Upper lobe of left lung (tissue), 6 donors: ENCODE results near the gene CD99L2. TPM values are rescaled to one million over a fixed set of nuclear protein-coding genes. Genes with fewer than 3 reads are reported as not detected.

Experiments
- ATAC-seq, 2 donors: fragments of 200-7000 bp; cut with Tn5 transposase; one replicate each; pipeline ENCODE4 v1.9.1; 2022; ENCODE audit warnings: mild to moderate bottlenecking in 2 of 2, moderate library complexity in 2 of 2; ENCODE audit not compliant: low FRiP score in 2 of 2
- DNase-seq, 2 donors: peaks; one replicate each; pipeline ENCODE4 v3.0.0-alpha.2; 2019 to 2020
- H3K27ac ChIP-seq, 4 donors: fragments of 200-600 bp; sonication (generic); one replicate each; pipeline ENCODE4 v1.5.1; 2016 to 2019
- H3K27me3 ChIP-seq, 4 donors: fragments of 200-600 bp; sonication (generic); one replicate each; pipeline ENCODE4 v1.5.1; 2017 to 2019
- H3K36me3 ChIP-seq, 4 donors: fragments of 200-600 bp; sonication (generic); one replicate each; pipeline ENCODE4 v1.5.1; 2016 to 2019
- H3K4me1 ChIP-seq, 4 donors: fragments of 200-600 bp; sonication (generic); one replicate each; pipeline ENCODE4 v1.5.1; 2018 to 2019
- H3K4me3 ChIP-seq, 4 donors: fragments of 200-600 bp; sonication (generic); one replicate each; pipeline ENCODE4 v1.5.1; 2017 to 2019; ENCODE audit warnings: mild to moderate bottlenecking in 2 of 4, moderate library complexity in 1 of 4
- H3K9me3 ChIP-seq, 4 donors: fragments of 200-600 bp; sonication (generic); one replicate each; pipeline ENCODE4 v1.5.1; 2018 to 2019
- EP300 ChIP-seq, 4 donors: sonication (generic); formaldehyde crosslinking; IDR thresholded peaks; one replicate each; pipeline ENCODE4 v1.5.1; 2017; ENCODE audit warnings: antibody characterized with exemption in 4 of 4, control low read depth in 2 of 4
- POLR2A ChIP-seq, 4 donors: fragments of 450-650 bp; IDR thresholded peaks; one replicate each; pipeline ENCODE4 v1.5.1; 2016 to 2017; ENCODE audit warnings: antibody characterized with exemption in 4 of 4, mild to moderate bottlenecking in 2 of 4
- POLR2AphosphoS5 ChIP-seq, 2 donors: sonication (generic); formaldehyde crosslinking; IDR thresholded peaks; one replicate each; pipeline ENCODE4 v1.5.1; 2017; ENCODE audit warnings: antibody characterized with exemption in 2 of 2
- WGBS, 2 donors: methylation state at CpG; one replicate each; pipeline ENCODE4 v1.1.5; 2017 to 2018; 5-methylcytosine and 5-hydroxymethylcytosine counted together
- total RNA-seq, 6 donors: library from RNA; depleted of rRNA in 4 of 6; stranded (reverse); fragments of >200 nt in 4 of 6; gene quantifications; one replicate each; pipeline versions ENCODE4 v1.1.0 to v1.2.1, GENCODE V29; 2016 to 2021
- TF ChIP-seq, protein P1 (sequence below), 6 experiments: fragments of 450-650 bp in 4 of 6; fragments of 200-600 bp in 2 of 6; sonication (generic) in 2 of 6; IDR thresholded peaks; one replicate each; pipeline ENCODE4 v1.5.1; 2016 to 2019; ENCODE audit warnings: antibody characterized with exemption in 6 of 6
- donor health status: DM: no; HTN: no; CAD: no; lungs with moderate emphysema.
- donor health status: DM: no; HTN: yes; CAD: no; lungs with severe emphysema.

Gene CD99L2
- total RNA-seq, 6 donors from 2014 or later, result 16.8 to 41.6 (median 34.9) TPM

DNA sequence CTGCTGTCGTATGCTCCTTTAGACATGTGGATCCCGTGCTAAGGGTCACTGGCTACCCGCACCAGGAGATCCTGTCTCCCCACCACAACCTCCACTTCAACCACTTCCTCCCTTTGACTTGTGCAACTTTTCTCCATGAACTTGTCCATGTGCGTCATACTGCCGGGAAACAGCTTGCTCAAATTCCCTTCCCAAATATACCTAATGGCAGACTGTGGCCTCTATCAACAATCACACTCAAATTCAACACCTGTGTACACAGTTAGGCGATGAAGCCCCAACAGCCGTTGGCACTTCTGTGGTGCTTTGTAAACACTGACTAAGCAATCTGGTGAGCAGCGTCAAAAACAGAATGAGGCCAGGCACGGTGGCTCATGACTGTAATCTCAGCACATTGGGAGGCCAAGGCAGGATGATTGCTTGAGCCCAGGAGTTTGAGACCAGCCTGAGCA, 49.5 kb downstream of the CD99L2 start:
- DNase-seq (peak in 1 of 2 donors; percentile 75), ATAC-seq (peak; percentile 36 to 73)
- peaks cover 0 to 5% (median 0%) of the 10 kb centered on the region in 4 donors for H3K4me1 ChIP-seq
- no peaks in the 10 kb centered on the region for H3K27me3 ChIP-seq
- TF ChIP-seq, protein P1, sequence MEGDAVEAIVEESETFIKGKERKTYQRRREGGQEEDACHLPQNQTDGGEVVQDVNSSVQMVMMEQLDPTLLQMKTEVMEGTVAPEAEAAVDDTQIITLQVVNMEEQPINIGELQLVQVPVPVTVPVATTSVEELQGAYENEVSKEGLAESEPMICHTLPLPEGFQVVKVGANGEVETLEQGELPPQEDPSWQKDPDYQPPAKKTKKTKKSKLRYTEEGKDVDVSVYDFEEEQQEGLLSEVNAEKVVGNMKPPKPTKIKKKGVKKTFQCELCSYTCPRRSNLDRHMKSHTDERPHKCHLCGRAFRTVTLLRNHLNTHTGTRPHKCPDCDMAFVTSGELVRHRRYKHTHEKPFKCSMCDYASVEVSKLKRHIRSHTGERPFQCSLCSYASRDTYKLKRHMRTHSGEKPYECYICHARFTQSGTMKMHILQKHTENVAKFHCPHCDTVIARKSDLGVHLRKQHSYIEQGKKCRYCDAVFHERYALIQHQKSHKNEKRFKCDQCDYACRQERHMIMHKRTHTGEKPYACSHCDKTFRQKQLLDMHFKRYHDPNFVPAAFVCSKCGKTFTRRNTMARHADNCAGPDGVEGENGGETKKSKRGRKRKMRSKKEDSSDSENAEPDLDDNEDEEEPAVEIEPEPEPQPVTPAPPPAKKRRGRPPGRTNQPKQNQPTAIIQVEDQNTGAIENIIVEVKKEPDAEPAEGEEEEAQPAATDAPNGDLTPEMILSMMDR (IDR thresholded peaks at IDR 0.05), result no peak
- TF ChIP-seq EP300 (IDR thresholded peaks at IDR 0.05), result peak; percentile 25 to 93 (median 66)
- TF ChIP-seq POLR2A (IDR thresholded peaks at IDR 0.05), result no peak
- TF ChIP-seq POLR2AphosphoS5 (IDR thresholded peaks at IDR 0.05), result peak; percentile 60 to 80
- peak overlapping the region in 1 of 4 donors; percentile 43 for H3K27ac ChIP-seq
- H3K9me3 ChIP-seq, result no peaks in the 10 kb centered on the region
- 53 to 56% methylated on average over 9 of the region's 9 CpGs for WGBS, 2 donors
- H3K4me3 ChIP-seq, result no peak overlapping the region
- H3K36me3 ChIP-seq, result no peaks in the 10 kb centered on the region

DNA sequence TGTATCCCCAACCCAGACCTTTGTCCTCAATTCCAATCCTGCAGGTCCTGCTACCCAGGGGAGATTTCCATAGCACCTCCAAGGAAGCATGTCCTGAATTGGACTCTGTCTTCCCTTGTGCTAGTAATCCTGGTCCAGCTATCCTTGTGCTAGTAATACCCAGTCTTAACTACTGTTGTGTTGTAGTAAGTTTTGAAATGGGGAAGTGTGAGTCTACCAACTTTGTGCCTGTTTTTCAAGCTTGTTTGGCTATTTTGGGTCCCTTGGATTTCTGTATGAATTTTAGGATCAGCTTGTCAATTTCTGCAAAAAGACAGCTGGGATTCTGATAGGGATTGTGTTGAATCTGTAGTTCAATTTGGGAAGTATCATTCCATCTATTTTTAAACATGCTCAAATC, 51.4 kb downstream of the CD99L2 start:
- no peak for ATAC-seq
- Histone ChIP-seq H3K9me3 (no peaks in the 10 kb centered on the region), H3K27me3 (no peaks in the 10 kb centered on the region), H3K4me3 (no peak overlapping the region), H3K27ac (no peak overlapping the region), H3K36me3 (no peaks in the 10 kb centered on the region), H3K4me1 (peaks cover 0 to 7% (median 0%) of the 10 kb centered on the region in 4 donors)
- DNase-seq, result no peak
- TF ChIP-seq EP300 (IDR thresholded peaks at IDR 0.05), result no peak
- TF ChIP-seq POLR2AphosphoS5 (IDR thresholded peaks at IDR 0.05), result no peak

DNA sequence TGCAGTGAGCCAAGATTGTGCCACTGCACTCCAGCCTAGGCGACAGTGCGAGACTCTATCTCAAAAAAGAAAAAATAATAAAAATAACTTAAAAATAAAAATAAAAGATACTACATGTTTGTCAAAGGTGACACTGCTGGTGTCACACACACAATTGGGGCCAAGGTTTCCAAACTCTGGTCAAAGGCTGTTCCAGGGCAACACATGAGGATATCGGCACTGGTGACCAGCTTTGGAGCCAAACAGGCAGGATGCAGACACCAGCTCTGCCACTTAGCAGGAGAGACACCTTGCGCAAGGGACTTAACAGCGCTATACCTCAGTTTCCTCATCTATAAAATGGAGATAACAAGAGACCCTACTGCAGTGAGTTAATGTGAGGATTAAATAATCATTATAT, 52.3 kb downstream of the CD99L2 start:
- 84 to 91% methylated on average over 5 of the region's 5 CpGs for WGBS, 2 donors
- Histone ChIP-seq H3K4me3 (no peak overlapping the region), H3K36me3 (no peaks in the 10 kb centered on the region), H3K27me3 (no peaks in the 10 kb centered on the region), H3K4me1 (peaks cover 0 to 8% (median 3%) of the 10 kb centered on the region in 4 donors), H3K9me3 (no peaks in the 10 kb centered on the region), H3K27ac (no peak overlapping the region)
- ATAC-seq (no peak), DNase-seq (no peak)
- TF ChIP-seq POLR2A (IDR thresholded peaks at IDR 0.05) (no peak), EP300 (IDR thresholded peaks at IDR 0.05) (no peak), POLR2AphosphoS5 (IDR thresholded peaks at IDR 0.05) (no peak)
- TF ChIP-seq, protein P1 (IDR thresholded peaks at IDR 0.05), result no peak

DNA sequence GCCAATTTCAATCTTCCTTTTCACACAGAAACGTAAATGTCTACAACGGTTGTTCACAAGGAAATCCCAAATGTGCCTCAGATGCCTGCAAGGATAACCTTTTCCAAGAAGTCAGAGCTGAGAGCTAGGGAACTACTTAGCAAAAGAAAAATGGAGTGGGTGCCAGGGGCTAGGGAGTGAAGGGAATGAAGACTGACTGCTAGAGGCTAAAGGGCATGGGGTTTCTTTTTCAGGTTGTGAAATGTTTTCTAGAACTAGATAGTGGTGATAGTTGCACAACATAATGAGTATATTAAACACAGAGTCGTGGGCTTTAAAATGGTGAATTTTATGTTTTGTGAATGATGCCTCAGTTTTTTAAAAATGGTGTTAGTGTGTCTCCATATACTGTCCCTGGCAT, 53.4 kb downstream of the CD99L2 start:
- no peak overlapping the region for H3K4me3 ChIP-seq
- WGBS, 2 donors, result 56 to 69% methylated on average over 3 of the region's 3 CpGs
- peaks cover 0 to 8% (median 4%) of the 10 kb centered on the region in 4 donors for H3K4me1 ChIP-seq
- no peaks in the 10 kb centered on the region for H3K27me3 ChIP-seq
- no peaks in the 10 kb centered on the region for H3K36me3 ChIP-seq
- H3K9me3 ChIP-seq, result no peaks in the 10 kb centered on the region
- ATAC-seq, result no peak
- DNase-seq, result no peak
- H3K27ac ChIP-seq, result no peak overlapping the region
- TF ChIP-seq POLR2AphosphoS5 (IDR thresholded peaks at IDR 0.05) (no peak), EP300 (IDR thresholded peaks at IDR 0.05) (no peak), POLR2A (IDR thresholded peaks at IDR 0.05) (no peak)
- TF ChIP-seq, protein P1 (IDR thresholded peaks at IDR 0.05), result no peak

DNA sequence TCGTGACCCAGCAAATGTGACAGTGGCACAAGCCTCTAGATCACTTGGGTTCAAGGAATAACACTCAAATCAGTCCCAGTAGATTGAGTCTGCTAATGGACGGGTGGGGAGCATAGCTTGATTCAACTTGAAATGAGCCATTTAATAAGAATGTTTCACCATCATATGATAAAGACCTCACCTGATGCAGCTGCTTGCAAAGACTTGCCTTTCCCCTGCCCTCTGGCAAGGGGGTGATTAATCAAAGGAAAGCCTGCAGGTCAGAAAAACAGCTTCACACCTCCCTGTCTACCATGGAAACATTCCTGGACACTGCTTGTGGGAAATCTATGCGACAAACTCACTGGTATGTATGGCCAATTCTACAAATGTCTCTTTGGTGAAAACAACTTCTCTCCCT, 54.5 kb downstream of the CD99L2 start:
- Histone ChIP-seq H3K4me3 (no peak overlapping the region), H3K4me1 (peaks cover 0 to 8% (median 2%) of the 10 kb centered on the region in 4 donors), H3K36me3 (no peaks in the 10 kb centered on the region), H3K9me3 (no peaks in the 10 kb centered on the region), H3K27ac (no peak overlapping the region), H3K27me3 (no peaks in the 10 kb centered on the region)
- WGBS, 2 donors, result 85 to 100% methylated on average over 2 to 3 of the region's 3 CpGs
- ATAC-seq, result no peak
- TF ChIP-seq POLR2A (IDR thresholded peaks at IDR 0.05), result no peak
- TF ChIP-seq EP300 (IDR thresholded peaks at IDR 0.05), result no peak
- TF ChIP-seq, protein P1 (IDR thresholded peaks at IDR 0.05), result no peak
- no peak for TF ChIP-seq POLR2AphosphoS5 (IDR thresholded peaks at IDR 0.05)
- DNase-seq, result no peak
